Adrenal gland (tissue), 12 donors: ENCODE measurements around the gene SSU72. TPM values are rescaled to one million over a fixed set of nuclear protein-coding genes. Genes with fewer than 3 reads are reported as not detected.
"Not testable (repeated sequence)": the region's sequence is repeated elsewhere in the genome, so short reads cannot be mapped to it uniquely, and the experiment has no call there.

ENCODE experiments used
- DNase-seq, 7 donors: peaks; one replicate each; pipeline ENCODE4 v3.0.0-alpha.2; 2019 to 2020
- H3K27ac ChIP-seq, 5 donors: fragments of 200-600 bp; sonication (generic) in 4 of 5; 1 replicate in 3 of 5; 2 replicates in 2 of 5; pipeline versions ENCODE4 v1.5.1 to v1.8.0; 2016 to 2020; ENCODE audit warnings: mild to moderate bottlenecking in 1 of 5
- H3K27me3 ChIP-seq: fragments of 200-600 bp; 2 replicates; pipeline ENCODE4 v1.8.0; 2021
- H3K36me3 ChIP-seq, 2 donors: fragments of 200-600 bp; replicated peaks in 1 of 2; 1 replicate in 1 of 2; 2 replicates in 1 of 2; pipeline versions ENCODE4 v1.5.1 to v1.8.0; 2018 to 2022
- H3K4me1 ChIP-seq, 2 donors: fragments of 200-600 bp; replicated peaks in 1 of 2; 1 replicate in 1 of 2; 2 replicates in 1 of 2; pipeline versions ENCODE4 v1.5.1 to v1.8.0; 2018 to 2021
- H3K4me3 ChIP-seq, 4 donors: fragments of 200-600 bp; sonication (generic) in 3 of 4; one replicate each; pipeline ENCODE4 v1.5.1; 2016 to 2018
- H3K9me3 ChIP-seq, 3 donors: fragments of 200-600 bp; sonication (generic) in 1 of 3; replicated peaks in 1 of 3; 1 replicate in 2 of 3; 2 replicates in 1 of 3; pipeline versions ENCODE4 v1.5.1 to v1.8.0; 2016 to 2021
- POLR2A ChIP-seq, 2 donors: fragments of 450-650 bp; IDR thresholded peaks; one replicate each; pipeline ENCODE4 v1.6.1; 2017; ENCODE audit warnings: antibody characterized with exemption in 2 of 2, mild to moderate bottlenecking in 2 of 2, moderate library complexity in 1 of 2
- WGBS, 4 donors: extraction: QIAGEN DNeasy Blood & Tissue Kit in 2 of 4; methylation state at CpG; one replicate each; pipeline versions ENCODE4 v1.1.5 to v1.1.7; 2013 to 2017; 5-methylcytosine and 5-hydroxymethylcytosine counted together
- intact Hi-C, 2 donors: fragments of 100-400 bp; cut with DNase I; formaldehyde crosslinking; loops; one replicate each; pipeline versions ENCODE4 v1.14.1 to v1.15.0; 2022 to 2023
- polyA plus RNA-seq, 3 donors: library from polyadenylated mRNA; stranded (reverse); fragments of 200-250 nt in 2 of 3; fragments of 350-450 nt in 1 of 3; fragmentation: Illumina TruSeq in 1 of 3; extraction: RNeasy Lipid Tissue Mini Kit (QIAGEN cat#74804) in 1 of 3; gene quantifications; one replicate each; pipeline ENCODE4 v1.2.3, GENCODE V29; 2013 to 2014
- total RNA-seq, 9 donors: library from RNA; depleted of rRNA in 4 of 9; stranded (reverse); fragments of >200 nt in 4 of 9; fragments of 120-200 nt in 1 of 9; fragmentation: NEBNext Ultra II Directional in 1 of 9; extraction: Animal tissue kit (Norgen Biotek cat#: 25700) in 1 of 9; gene quantifications; one replicate each; pipeline versions ENCODE4 v1.1.0 to v1.2.4, GENCODE V29; 2013 to 2023
- TF ChIP-seq, protein P1 (sequence below), 6 experiments: fragments of 450-650 bp in 4 of 6; fragments of 200-600 bp in 2 of 6; sonication (generic) in 1 of 6; IDR thresholded peaks; 1 replicate in 5 of 6; 2 replicates in 1 of 6; pipeline versions ENCODE4 v1.5.1 to v1.8.0; 2016 to 2021; ENCODE audit warnings: antibody characterized with exemption in 6 of 6, mild to moderate bottlenecking in 2 of 6, moderate library complexity in 1 of 6
- donor health status: healthy with polysubstance abuse.
- donor health status: Bipolar disorder and iron deficiency.
- donor health status: DM: yes; HTN: yes; CAD: no.
- donor health status: DM: no; HTN: no; CAD: no.
- donor health status: DM: no; HTN: no; CAD: no.
- donor health status: DM: yes; HTN: yes; CAD: no.

The SSU72 gene
- total and polyA plus RNA-seq, 12 donors, result 50.1 to 219 (median 108) TPM

- TF ChIP-seq, protein P1, sequence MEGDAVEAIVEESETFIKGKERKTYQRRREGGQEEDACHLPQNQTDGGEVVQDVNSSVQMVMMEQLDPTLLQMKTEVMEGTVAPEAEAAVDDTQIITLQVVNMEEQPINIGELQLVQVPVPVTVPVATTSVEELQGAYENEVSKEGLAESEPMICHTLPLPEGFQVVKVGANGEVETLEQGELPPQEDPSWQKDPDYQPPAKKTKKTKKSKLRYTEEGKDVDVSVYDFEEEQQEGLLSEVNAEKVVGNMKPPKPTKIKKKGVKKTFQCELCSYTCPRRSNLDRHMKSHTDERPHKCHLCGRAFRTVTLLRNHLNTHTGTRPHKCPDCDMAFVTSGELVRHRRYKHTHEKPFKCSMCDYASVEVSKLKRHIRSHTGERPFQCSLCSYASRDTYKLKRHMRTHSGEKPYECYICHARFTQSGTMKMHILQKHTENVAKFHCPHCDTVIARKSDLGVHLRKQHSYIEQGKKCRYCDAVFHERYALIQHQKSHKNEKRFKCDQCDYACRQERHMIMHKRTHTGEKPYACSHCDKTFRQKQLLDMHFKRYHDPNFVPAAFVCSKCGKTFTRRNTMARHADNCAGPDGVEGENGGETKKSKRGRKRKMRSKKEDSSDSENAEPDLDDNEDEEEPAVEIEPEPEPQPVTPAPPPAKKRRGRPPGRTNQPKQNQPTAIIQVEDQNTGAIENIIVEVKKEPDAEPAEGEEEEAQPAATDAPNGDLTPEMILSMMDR (IDR thresholded peaks at IDR 0.05), result no peak
- no peak for TF ChIP-seq POLR2A (IDR thresholded peaks at IDR 0.05)
- no peaks in the 10 kb centered on the region for H3K27me3 ChIP-seq
- no peak overlapping the region for H3K4me3 ChIP-seq
- H3K9me3 ChIP-seq, result no peaks in the 10 kb centered on the region
- no peak for DNase-seq
- H3K36me3 ChIP-seq, result peaks cover 0 to 26% of the 10 kb centered on the region in 2 donors
- intact Hi-C loops, result no loop called here
- H3K4me1 ChIP-seq, result no peaks in the 10 kb centered on the region
- 89 to 100% (median 97%) methylated on average over 5 to 8 of the region's 8 CpGs for WGBS, 4 donors
- H3K27ac ChIP-seq, result no peak overlapping the region
These were observed 44.7 kb downstream of the SSU72 start for GRCh38 chr1:1529936-1530335.

- no peak for DNase-seq
- no peaks in the 10 kb centered on the region for H3K27me3 ChIP-seq
- peaks cover 0 to 28% of the 10 kb centered on the region in 2 donors for H3K36me3 ChIP-seq
- no peak overlapping the region for H3K4me3 ChIP-seq
- H3K4me1 ChIP-seq, result no peaks in the 10 kb centered on the region
- H3K27ac ChIP-seq, result no peak overlapping the region
- 97 to 100% (median 97%) methylated on average over 1 to 15 of the region's 18 CpGs for WGBS, 4 donors
- no peaks in the 10 kb centered on the region for H3K9me3 ChIP-seq
- intact Hi-C loops, result no loop called here
- TF ChIP-seq, protein P1 (IDR thresholded peaks at IDR 0.05), result no peak
- TF ChIP-seq POLR2A (IDR thresholded peaks at IDR 0.05), result no peak
These were observed 45.3 kb downstream of the SSU72 start for GRCh38 chr1:1529321-1529720.

GRCh38 chr1:1528301-1529267 is 46.1 kb downstream of the SSU72 start:
- DNase-seq, result no peak
- H3K27ac ChIP-seq, result no peak overlapping the region
- no peak for TF ChIP-seq POLR2A (IDR thresholded peaks at IDR 0.05)
- TF ChIP-seq, protein P1 (IDR thresholded peaks at IDR 0.05), result no peak
- H3K4me3 ChIP-seq, result no peak overlapping the region
- H3K36me3 ChIP-seq, result peaks cover 0 to 28% of the 10 kb centered on the region in 2 donors
- H3K4me1 ChIP-seq, result no peaks in the 10 kb centered on the region
- no peaks in the 10 kb centered on the region for H3K27me3 ChIP-seq
- WGBS, 4 donors, result 90 to 96% (median 93%) methylated on average over 7 to 37 of the region's 37 CpGs
- intact Hi-C loops, result no loop called here
- no peaks in the 10 kb centered on the region for H3K9me3 ChIP-seq

DNA sequence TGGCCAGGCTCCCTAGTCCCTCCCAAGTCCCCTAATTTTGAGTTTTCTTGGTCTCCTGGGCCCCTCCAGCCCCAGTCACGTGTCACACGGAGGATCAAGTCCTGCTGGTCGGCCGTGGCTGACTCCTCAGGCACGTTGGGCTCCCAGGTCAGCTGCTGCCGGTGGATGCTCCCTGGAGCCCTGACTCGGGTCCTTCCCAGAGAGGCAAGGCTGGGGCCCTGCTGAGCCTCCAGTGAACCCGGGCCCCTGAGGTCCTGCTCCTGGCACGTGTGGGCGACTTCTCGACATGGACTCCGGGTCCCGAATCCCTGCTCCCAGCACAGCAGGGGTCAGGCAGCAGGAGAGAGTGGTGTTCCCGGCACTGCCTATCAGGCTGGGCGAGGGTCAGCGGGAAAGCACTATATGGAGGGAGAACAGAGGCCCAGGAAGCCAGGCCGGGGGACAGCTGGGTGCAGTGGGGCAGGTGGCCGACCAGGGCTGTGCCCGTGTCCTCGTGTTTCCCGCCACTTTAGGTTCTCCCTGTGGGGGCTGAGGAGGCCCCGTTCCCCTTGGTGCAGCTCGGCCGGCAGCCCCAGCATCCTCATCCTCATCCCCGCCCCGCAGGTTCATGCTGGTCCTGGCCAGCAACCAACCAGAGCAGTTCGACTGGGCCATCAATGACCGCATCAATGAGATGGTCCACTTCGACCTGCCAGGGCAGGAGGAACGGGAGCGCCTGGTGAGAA is 47.4 kb downstream of the SSU72 start:
- Histone ChIP-seq H3K27me3 (no peaks in the 10 kb centered on the region), H3K4me1 (no peaks in the 10 kb centered on the region), H3K4me3 (no peak overlapping the region), H3K9me3 (no peaks in the 10 kb centered on the region), H3K27ac (no peak overlapping the region), H3K36me3 (peaks cover 0 to 28% of the 10 kb centered on the region in 2 donors)
- intact Hi-C loops, result no loop called here
- no peak for DNase-seq
- WGBS, 4 donors, result 90 to 96% (median 94%) methylated on average over 22 to 31 of the region's 31 CpGs
- no peak for TF ChIP-seq POLR2A (IDR thresholded peaks at IDR 0.05)
- TF ChIP-seq, protein P1 (IDR thresholded peaks at IDR 0.05), result no peak

GRCh38 chr1:1526476-1526875 is 48.2 kb downstream of the SSU72 start:
- H3K9me3 ChIP-seq, intact Hi-C loops, H3K27ac ChIP-seq, H3K27me3 ChIP-seq, DNase-seq, H3K4me1 ChIP-seq, H3K4me3 ChIP-seq: not testable (repeated sequence)
- H3K36me3 ChIP-seq, result peaks cover 0 to 31% of the 10 kb centered on the region in 2 donors
- 92 to 98% (median 95%) methylated on average over 4 to 17 of the region's 21 CpGs; no CpG with 5 or more reads in 1 of the 4 donors for WGBS, 4 donors

DNA sequence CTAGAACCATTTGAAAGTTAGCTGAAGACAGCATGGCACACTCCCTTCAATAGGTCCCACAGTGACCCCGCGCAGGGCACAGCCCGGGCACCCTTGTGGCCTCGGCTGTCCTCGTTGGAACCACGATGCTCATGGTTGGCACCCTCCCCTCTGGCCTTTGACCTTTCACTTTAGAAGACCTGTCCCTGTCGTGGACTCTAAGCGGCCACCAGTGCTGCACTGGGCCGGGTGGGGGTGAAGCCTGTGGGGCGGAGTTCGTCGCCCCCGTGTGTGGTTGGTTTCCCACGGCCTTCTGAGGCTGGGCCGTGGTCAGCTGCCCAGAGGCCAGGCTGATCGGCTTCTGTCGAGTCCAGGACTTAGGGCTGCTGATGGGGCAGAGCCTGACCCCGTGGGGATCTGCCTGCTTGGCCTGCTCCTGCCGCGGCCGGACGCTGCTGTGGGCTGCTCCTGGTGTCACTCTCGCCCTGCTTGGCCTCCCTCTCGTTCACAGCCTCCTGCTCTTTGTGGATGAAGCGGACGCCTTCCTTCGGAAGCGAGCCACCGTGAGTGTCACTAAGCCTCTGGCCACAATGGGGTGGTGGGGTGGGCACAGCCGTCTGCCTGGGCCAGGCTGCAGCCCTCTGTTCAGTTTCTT is 49.8 kb downstream of the SSU72 start:
- H3K9me3 ChIP-seq, H3K4me1 ChIP-seq, intact Hi-C loops, H3K27me3 ChIP-seq, H3K4me3 ChIP-seq, H3K27ac ChIP-seq: not testable (repeated sequence)
- H3K36me3 ChIP-seq, result peaks cover 0 to 45% of the 10 kb centered on the region in 2 donors
- peak in 1 of 7 donors; percentile 8 for DNase-seq
- WGBS, 4 donors, result 93 to 100% (median 96%) methylated on average over 12 to 26 of the region's 30 CpGs
